CD4-positive, alpha-beta T cell treated with Interleukin-6 for 4 hours (primary cell): Measurements from ENCODE around the gene CNNM1.

Source experiments
- DNase-seq: peaks from one replicate; pipeline ENCODE4 v3.0.0-alpha.2; 2020; ENCODE audit warnings: mixed read lengths

The CNNM1 gene

GRCh38 chr10:99424656-99425055 is 95.5 kb downstream of the CNNM1 start:
- DNase-seq = no peak

GRCh38 chr10:99425204-99425603 is 96.0 kb downstream of the CNNM1 start:
- no peak for DNase-seq

- no peak for DNase-seq
These were observed 97.5 kb downstream of the CNNM1 start for GRCh38 chr10:99426689-99427088.

GRCh38 chr10:99427566-99428190 is 98.5 kb downstream of the CNNM1 start:
- DNase-seq = no peak

GRCh38 chr10:99429517-99430095 is 100.5 kb downstream of the CNNM1 start:
- DNase-seq = no peak

- no peak for DNase-seq
These were observed 100.9 kb downstream of the CNNM1 start for GRCh38 chr10:99430116-99430450.

GRCh38 chr10:99430451-99431189 is 101.5 kb downstream of the CNNM1 start, which contains the start of gene GOT1:
TSS of gene GOT1 (minus strand) at chr10:99430624. CDS start at chr10:99430565, 59 bp downstream.
- peak; percentile 91 for DNase-seq

- no peak for DNase-seq
These were observed 102.1 kb downstream of the CNNM1 start for GRCh38 chr10:99431190-99431760.

- DNase-seq = no peak
These were observed 102.9 kb downstream of the CNNM1 start for GRCh38 chr10:99432047-99432446.

- DNase-seq = no peak
These were observed 103.7 kb downstream of the CNNM1 start for GRCh38 chr10:99432881-99433280.

- DNase-seq = no peak
These were observed 104.3 kb downstream of the CNNM1 start for GRCh38 chr10:99433378-99434020.

- no peak for DNase-seq
These were observed 107.0 kb downstream of the CNNM1 start for GRCh38 chr10:99435986-99436638.

GRCh38 chr10:99438890-99439289 is 109.7 kb downstream of the CNNM1 start:
- DNase-seq = no peak

- DNase-seq = no peak
These were observed 113.2 kb downstream of the CNNM1 start for GRCh38 chr10:99442394-99442793.

GRCh38 chr10:99443500-99443899 is 114.3 kb downstream of the CNNM1 start:
- no peak for DNase-seq
